OCI-LY3 (cell line): ENCODE data around the gene GOLPH3.

Experiments used
- H2AFZ ChIP-seq: fragments of 200-600, 300-600 bp; shearing (Covaris generic); 2 replicates; pipeline ENCODE4 v1.6.0; 2014; ENCODE audit warnings: antibody characterized with exemption, low read depth, low read length
- H3K27ac ChIP-seq: fragments of 200-600, 300-600 bp; sonication (generic); 2 replicates; pipeline ENCODE4 v1.5.1; 2014; ENCODE audit warnings: mild to moderate bottlenecking, low read length, moderate library complexity, mixed read lengths
- H3K27me3 ChIP-seq: fragments of 200-600, 300-600 bp; sonication (generic); 2 replicates; pipeline ENCODE4 v1.6.1; 2014; ENCODE audit warnings: low read depth, low read length, mixed read lengths
- H3K36me3 ChIP-seq: fragments of 200-600, 300-600 bp; sonication (generic); replicated peaks from 2 replicates; pipeline ENCODE3; 2014; ENCODE audit warnings: low read depth, low read length, mixed read lengths
- H3K4me1 ChIP-seq: fragments of 300-600, 200-600 bp; sonication (generic); 2 replicates; pipeline ENCODE4 v1.6.1; 2014; ENCODE audit warnings: low read length, mixed read lengths
- H3K4me2 ChIP-seq: fragments of 200-600, 300-600 bp; sonication (generic); 2 replicates; pipeline ENCODE4 v1.6.1; 2014; ENCODE audit warnings: low read length, mixed read lengths
- H3K4me3 ChIP-seq: fragments of 300-600, 200-600 bp; sonication (generic); 2 replicates; pipeline ENCODE4 v1.5.1; 2014; ENCODE audit warnings: antibody characterized with exemption, mild to moderate bottlenecking, low read length, moderate library complexity
- H3K79me2 ChIP-seq: fragments of 300-600, 200-600 bp; shearing (Covaris generic); 2 replicates; pipeline ENCODE4 v1.6.1; 2014; ENCODE audit warnings: mild to moderate bottlenecking, low read length, mixed read lengths
- H3K9ac ChIP-seq: fragments of 300-600, 200-600 bp; shearing (Covaris generic); 2 replicates; pipeline ENCODE4 v1.6.0; 2014; ENCODE audit warnings: mild to moderate bottlenecking, low read length, moderate library complexity
- H3K9me3 ChIP-seq: fragments of 200-600, 300-600 bp; shearing (Covaris generic); 2 replicates; pipeline ENCODE4 v1.6.1; 2014; ENCODE audit warnings: low read length, mixed read lengths; ENCODE audit not compliant: insufficient read depth
- H4K20me1 ChIP-seq: fragments of 200-600, 300-600 bp; sonication (generic); 2 replicates; pipeline ENCODE4 v1.6.1; 2016; ENCODE audit warnings: low read length, mixed read lengths; ENCODE audit not compliant: insufficient read depth
- EZH2phosphoT487 ChIP-seq: fragments of 200-600 bp; shearing (Covaris generic); IDR thresholded peaks from 2 replicates; pipeline ENCODE4 v1.6.1; 2018; ENCODE audit warnings: antibody characterized with exemption, mixed run types, low read depth
- TF ChIP-seq, protein P1 (sequence below): fragments of 200-600, 300-600 bp; sonication (generic); IDR thresholded peaks from 2 replicates; pipeline ENCODE4 v1.5.1; 2014; ENCODE audit warnings: antibody characterized with exemption, low read length, low read depth

The GOLPH3 gene

DNA sequence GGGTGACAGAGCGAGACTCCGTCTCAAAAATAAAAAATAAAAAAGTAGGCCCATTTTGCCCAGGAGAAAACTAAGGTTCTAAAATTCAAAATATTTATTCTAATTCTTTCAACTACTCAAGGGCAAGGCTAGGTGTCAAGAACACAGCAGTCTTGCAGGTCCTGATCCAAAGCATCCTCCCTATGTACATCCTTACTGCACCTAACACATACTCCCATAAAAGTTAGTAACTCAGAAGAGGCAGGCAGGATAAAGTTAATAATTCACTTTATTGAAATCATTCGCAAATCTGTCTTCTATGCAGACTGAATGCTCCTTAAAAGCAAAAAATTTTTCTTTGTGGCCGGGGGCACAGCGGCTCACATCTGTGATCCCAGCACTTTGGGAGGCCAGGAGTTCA lies 11.1 kb downstream of the GOLPH3 start:
- H3K79me2 ChIP-seq, result peaks cover 99% of the 10 kb centered on the region
- H3K36me3 ChIP-seq, result peaks cover 29% of the 10 kb centered on the region
- no peak overlapping the region for H3K27ac ChIP-seq
- H3K4me2 ChIP-seq, result no peak overlapping the region
- no peaks in the 10 kb centered on the region for H3K27me3 ChIP-seq
- H3K9ac ChIP-seq, result no peak overlapping the region
- H4K20me1 ChIP-seq, result peaks cover 51% of the 10 kb centered on the region
- no peaks in the 10 kb centered on the region for H3K9me3 ChIP-seq
- H3K4me1 ChIP-seq, result peaks cover 32% of the 10 kb centered on the region
- no peak overlapping the region for H2AFZ ChIP-seq
- H3K4me3 ChIP-seq, result no peak overlapping the region
- no peak for TF ChIP-seq EZH2phosphoT487
- TF ChIP-seq, protein P1, sequence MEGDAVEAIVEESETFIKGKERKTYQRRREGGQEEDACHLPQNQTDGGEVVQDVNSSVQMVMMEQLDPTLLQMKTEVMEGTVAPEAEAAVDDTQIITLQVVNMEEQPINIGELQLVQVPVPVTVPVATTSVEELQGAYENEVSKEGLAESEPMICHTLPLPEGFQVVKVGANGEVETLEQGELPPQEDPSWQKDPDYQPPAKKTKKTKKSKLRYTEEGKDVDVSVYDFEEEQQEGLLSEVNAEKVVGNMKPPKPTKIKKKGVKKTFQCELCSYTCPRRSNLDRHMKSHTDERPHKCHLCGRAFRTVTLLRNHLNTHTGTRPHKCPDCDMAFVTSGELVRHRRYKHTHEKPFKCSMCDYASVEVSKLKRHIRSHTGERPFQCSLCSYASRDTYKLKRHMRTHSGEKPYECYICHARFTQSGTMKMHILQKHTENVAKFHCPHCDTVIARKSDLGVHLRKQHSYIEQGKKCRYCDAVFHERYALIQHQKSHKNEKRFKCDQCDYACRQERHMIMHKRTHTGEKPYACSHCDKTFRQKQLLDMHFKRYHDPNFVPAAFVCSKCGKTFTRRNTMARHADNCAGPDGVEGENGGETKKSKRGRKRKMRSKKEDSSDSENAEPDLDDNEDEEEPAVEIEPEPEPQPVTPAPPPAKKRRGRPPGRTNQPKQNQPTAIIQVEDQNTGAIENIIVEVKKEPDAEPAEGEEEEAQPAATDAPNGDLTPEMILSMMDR, result no peak

DNA sequence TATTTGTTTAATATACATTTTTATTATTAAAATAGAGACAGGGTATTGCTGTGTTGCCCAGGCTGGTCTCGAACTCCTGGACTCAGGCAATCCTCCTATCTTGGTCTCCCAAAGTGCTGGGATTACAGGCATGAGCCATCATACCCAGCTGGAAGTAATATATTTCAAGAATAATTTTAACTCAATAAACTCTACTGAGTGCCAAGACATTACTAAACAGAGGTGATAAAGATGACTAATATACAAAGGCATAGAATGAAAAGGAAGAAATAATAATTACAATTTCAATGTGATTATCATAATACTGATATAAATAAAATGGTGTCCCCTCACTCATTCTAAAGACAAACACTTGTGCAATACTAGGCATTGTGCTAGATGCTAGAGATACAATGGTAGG lies 13.9 kb downstream of the GOLPH3 start:
- no peak overlapping the region for H3K9ac ChIP-seq
- no peak overlapping the region for H3K27ac ChIP-seq
- TF ChIP-seq EZH2phosphoT487, result no peak
- TF ChIP-seq, protein P1, result no peak
- no peak overlapping the region for H3K4me2 ChIP-seq
- peaks cover 14% of the 10 kb centered on the region for H3K36me3 ChIP-seq
- H3K27me3 ChIP-seq, result no peaks in the 10 kb centered on the region
- no peak overlapping the region for H3K4me3 ChIP-seq
- H2AFZ ChIP-seq, result no peak overlapping the region
- peaks cover 98% of the 10 kb centered on the region for H3K79me2 ChIP-seq
- peaks cover 20% of the 10 kb centered on the region for H3K4me1 ChIP-seq
- H4K20me1 ChIP-seq, result peaks cover 68% of the 10 kb centered on the region
- no peaks in the 10 kb centered on the region for H3K9me3 ChIP-seq

DNA sequence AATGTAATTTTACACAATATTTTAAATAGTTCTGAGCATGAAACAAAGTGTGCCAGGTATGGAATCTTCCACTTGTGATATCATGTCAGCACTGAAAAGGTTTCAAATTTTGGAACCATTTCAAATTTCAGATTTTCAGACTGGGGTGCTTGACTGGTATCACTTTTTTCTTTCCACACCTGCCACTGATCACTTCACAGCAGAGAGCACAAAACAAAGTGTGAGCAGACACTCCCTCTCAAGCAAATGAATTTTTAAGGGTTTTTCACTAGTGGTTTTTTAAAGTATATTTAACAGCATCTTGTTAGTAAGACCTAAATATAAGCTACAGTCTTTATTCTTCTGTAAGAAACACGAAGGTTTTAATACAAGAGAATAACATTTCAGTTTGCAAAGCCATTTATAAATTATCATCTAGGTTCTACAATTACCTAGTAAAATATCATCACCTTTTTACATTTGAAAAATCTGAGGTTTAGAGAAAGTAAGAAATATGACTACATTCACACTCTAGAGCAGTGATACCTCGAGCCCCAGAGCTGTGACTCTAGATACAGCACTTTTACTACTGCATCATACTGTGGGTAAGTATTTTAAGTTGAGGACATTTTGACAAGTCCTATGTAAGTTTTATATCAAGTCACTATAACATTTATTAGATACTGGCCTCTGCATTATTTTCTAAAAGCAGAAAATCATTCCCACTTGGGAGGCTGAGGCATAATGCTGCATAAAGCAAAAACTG lies 14.6 kb downstream of the GOLPH3 start:
- H2AFZ ChIP-seq, result no peak overlapping the region
- peaks cover 14% of the 10 kb centered on the region for H3K36me3 ChIP-seq
- H4K20me1 ChIP-seq, result peaks cover 74% of the 10 kb centered on the region
- no peak overlapping the region for H3K4me3 ChIP-seq
- no peak overlapping the region for H3K9ac ChIP-seq
- peaks cover 15% of the 10 kb centered on the region for H3K4me1 ChIP-seq
- no peaks in the 10 kb centered on the region for H3K27me3 ChIP-seq
- TF ChIP-seq, protein P1, result no peak
- TF ChIP-seq EZH2phosphoT487, result no peak
- H3K79me2 ChIP-seq, result peaks cover 98% of the 10 kb centered on the region
- H3K4me2 ChIP-seq, result no peak overlapping the region
- H3K9me3 ChIP-seq, result no peaks in the 10 kb centered on the region
- no peak overlapping the region for H3K27ac ChIP-seq

DNA sequence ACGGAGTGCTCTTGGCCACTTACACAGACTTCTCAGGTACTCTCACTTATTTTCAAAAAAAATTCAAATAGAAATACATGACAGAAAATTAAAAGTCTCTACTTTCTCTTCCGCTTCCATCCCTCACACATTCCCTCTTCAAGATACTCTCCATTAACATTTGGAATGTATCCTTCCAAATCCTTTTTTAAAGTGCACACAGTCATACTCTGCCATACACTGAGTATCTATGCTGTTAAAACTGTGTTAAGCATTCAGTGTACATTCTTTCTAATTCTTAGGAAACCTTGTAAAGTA lies 15.5 kb downstream of the GOLPH3 start:
- Histone ChIP-seq H3K36me3 (peaks cover 14% of the 10 kb centered on the region), H3K27ac (no peak overlapping the region), H4K20me1 (peaks cover 77% of the 10 kb centered on the region)

More for the DNA sequence above, 15.5 kb downstream of the GOLPH3 start:
- Histone ChIP-seq H3K9ac (no peak overlapping the region), H3K4me2 (no peak overlapping the region), H3K9me3 (no peaks in the 10 kb centered on the region), H2AFZ (no peak overlapping the region), H3K4me3 (no peak overlapping the region), H3K27me3 (no peaks in the 10 kb centered on the region), H3K79me2 (peaks cover 98% of the 10 kb centered on the region), H3K4me1 (peaks cover 7% of the 10 kb centered on the region; the same call in 1 of the 2 replicates)
- TF ChIP-seq, protein P1, result no peak
- no peak for TF ChIP-seq EZH2phosphoT487
